ENCODE results near the gene RAB11FIP4.

RAB11FIP4 gene

DNA sequence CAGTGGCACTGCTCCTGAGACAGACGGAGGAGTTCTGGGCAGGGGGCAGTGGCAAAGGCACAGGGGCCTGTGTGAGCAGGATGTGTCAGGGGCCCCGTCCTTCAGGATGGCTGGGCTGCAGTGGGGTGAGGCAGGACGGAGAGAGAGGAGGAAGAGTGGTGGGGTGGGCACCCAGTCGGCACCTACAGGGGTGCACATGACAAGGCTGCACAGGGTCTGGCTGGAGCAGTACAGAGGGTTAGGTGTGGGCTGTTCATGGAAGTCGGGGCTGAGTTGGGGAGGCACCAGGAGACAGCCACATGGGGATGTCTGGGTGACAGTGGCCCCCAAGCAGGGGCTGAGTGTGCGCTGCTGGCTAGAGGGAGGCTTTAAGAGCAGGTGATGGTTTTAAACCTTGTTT is 106.0 kb downstream of the RAB11FIP4 start:
- DNase-seq (ENCODE audit: low read depth in 4 of 4, low spot score in 1 of 4), result no peak

DNA sequence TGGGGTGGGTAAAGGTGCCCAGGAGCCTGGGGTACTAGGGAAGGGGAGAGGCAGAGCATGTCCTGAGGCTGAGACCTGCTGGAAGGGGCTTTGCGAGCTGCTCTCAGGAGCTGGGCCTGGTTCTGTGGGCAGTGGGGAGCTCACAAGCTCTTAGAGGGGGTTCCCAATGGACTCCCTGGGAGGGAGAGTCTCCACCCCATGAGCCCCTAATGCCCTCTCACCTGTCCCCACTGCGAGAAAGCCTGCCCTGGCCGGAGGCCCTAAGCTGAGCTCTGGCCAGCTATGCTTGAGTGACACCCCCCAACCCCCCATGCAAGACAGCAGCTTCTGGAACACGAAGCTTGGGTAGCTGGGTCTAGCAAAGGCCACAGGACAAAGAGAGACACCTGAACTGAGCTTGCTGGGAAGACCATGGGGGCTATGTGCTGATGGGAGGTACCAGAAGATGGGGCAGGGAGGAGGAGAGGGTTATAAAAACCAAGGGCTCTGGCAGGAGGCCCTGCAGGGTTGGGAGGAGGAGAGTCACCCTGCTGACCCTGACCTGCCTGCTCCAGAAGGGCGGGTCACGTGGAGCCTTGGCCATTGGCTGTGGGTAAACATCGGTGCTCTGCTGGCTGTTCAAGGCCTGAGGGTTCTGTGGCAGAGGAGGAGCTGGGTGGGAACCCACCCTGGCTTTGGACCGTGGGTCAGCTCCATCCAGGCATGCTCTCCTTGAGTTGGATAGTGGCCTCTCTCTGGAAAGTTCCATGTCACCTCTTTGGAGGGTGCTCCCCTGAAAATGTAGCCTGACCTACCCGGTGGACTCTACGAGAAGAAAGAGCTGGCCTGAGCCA is 106.7 kb downstream of the RAB11FIP4 start:
- no peak for DNase-seq (ENCODE audit: low read depth in 4 of 4, low spot score in 1 of 4)

DNA sequence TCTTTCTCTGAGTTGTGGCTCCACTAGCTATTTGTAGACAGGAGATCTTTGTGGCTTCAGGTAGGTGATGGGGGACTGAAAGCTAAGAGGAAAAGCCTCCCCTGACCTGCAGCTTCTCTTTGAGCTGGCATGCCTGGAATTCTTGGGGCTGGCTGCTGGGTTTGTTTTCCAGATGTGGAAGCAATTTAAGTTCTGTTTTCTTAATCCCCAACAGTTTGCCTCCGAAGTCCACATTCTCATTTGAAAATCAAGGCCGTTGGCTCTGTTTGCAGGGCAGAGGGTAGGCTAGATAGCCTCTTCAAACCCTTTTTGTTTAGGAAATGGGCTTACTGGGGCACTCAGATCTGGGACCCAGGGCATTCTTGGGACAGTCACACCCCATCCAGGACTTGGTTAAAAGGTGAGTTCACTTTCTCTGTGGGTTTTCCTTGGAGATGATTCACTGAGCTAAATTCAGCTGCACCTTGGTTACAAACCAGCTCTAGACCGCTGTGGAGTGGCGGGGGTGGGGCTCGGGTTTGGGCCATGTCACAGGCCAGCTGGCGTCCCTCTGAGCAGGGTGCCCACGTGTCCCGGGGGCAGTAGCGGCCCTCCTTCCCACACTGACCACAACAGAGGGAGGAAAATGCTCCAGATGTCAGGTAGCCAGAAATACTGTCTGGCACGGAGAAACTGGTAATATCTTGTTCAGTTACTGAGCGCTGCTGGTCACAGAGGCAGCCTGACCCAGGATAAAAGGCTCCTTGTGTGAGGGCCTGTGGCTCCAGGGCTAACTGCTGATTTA is 108.5 kb downstream of the RAB11FIP4 start:
- DNase-seq (ENCODE audit: low read depth in 4 of 4, low spot score in 1 of 4), result no peak

DNA sequence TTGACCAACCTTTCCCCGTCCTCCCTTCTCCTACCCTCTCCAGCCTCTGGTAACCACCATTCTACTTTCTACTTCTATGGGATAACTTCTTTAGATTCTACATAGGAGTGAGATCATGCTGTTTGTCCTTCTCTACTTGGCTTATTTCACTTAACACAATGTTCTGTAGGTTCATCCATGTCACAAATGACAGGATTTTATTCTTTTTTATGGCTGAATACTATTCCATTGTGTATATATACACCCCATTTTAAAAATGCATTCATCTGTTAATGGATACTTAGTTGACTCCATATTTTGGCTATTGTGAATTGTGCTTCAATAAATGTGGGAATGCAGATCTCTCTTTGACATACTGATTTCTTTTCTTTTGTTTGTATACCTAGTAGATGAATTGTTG is 115.0 kb downstream of the RAB11FIP4 start:
- no peak for DNase-seq (ENCODE audit: low read depth in 4 of 4, low spot score in 1 of 4)

DNA sequence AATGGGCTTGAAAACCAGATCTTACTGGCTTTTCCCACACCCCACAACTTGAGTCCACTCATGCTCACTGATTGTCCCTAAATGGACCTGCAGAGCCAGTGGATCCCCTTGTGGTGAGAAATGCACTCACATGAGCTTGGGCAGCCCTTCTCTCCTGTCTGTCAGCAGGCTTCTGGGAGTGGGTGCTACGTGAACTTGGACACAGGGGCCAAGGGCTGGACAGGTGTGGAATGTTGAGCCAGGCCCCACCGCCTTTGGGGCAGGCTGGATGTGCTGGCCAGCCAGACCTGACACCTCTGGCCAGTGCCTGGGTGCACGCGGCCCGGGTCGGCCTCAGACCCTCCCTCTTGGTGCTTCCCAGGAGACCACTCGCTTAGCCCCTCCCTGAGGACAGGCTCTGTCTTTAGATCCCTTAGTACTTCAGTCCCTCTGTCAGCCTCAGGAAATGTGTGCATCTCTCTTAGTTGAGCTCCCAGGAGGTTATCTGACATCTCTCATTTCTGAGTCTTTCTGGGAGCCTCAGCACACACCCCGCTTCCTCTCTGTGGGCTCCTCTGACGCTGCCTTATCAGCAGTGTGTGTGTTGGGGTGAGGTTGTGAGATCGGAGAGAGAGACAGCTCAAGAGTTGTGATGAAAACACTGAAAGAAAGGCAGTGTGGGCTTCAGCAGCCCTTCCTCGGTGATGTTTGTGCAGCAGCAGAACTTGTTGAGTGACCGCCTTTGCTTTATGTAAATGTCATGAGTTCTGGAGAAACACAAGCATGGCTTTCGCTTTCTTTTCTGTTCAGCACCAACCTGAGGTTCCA is 117.0 kb downstream of the RAB11FIP4 start:
- DNase-seq (ENCODE audit: low read depth in 4 of 4, low spot score in 1 of 4), result no peak

DNA sequence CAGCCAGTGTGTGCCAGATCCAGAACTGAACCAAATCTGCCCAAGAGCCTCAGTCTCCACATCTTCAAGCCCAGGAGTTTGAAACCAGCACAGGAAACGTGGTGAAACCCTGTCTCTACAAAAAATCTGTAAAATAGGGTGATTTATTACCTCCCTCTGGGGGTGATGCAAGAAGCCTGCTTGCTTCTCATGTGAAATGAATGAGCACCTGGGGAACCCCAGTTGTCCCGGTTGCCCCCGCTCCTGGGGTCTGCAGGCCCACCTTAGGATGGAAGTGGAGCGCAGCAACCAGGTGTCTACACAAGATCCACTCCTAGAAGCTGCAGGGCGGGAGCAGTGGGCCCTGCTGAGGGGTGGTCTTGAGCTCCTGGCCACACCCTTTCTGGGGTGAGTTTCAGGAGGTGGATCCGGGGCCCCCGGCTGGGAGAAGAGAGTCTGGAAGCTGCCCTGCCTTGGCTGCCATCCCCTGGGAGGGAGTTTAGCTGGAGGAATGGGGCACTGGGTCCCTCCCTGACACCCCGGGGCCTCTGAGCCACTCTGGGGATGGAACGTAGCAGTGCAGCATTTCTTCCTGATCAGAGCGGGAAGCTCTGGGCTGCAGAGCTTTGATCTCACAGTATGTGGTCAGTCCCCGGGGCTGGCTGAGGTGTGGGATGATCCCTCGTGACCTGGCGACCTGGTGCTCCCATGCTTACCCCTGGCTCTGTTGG is 117.8 kb downstream of the RAB11FIP4 start:
- no peak for DNase-seq (ENCODE audit: low read depth in 4 of 4, low spot score in 1 of 4)

DNA sequence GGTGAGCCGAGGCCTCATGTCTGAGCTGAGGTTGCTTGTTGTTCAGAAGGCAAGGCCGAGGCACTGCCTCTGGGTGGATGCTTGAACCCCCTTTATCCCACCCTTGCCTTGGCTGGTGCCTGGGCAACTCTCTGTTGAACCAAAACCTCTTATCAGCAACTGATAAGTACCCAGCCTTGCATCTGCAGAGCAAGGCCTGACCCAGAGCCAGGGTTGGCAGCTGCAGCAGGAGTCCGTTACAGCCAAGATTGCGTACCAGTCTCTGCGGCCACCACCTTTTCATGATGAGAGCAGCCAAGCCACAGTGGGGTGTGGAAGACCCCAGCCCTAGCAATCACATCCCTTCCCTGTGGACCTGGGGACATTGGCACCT is 118.3 kb downstream of the RAB11FIP4 start:
- DNase-seq (ENCODE audit: low read depth in 4 of 4, low spot score in 1 of 4), result no peak

DNA sequence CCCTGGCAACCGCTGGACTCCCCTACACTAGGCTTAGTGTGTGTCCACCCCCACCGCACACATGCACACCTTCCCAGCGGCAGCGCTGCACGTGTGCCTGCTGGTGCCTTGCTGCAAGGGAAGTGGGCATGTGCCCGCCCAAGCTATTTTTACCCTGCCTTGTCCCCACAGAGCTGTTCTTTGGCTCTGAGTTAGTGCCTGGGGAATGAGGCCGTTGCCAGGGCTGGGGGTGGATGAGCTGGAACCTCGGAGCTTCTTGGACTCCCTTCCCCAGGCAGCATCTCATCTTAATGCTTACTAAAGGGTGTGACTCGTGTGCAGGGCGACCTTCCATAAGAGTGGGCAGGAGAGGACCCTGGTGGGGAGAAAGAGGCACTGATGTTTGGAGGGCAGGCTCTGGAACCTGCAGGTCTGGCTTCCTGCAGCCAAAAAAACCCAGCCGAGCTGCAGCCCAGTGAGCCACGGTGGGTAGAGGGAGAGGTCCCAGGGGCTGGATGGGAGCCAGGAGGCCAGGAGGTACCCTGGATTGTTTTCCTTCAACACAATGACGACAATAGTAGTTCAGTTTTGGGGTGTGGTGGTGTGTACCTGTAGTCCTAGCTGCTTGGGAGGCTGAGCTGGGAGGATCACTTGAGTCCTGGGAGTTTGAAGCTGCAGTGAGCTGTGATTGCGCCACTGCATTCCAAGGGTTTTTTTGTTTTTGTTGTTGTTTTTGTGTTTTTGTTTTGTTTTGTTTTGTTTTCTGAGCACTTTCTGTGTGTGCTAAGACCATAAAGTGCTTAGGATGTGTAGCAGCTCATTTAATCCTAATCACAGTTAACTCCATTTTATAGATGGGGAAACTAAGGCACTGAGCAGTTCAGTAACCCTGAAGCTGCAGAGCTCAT is 119.1 kb downstream of the RAB11FIP4 start:
- no peak for DNase-seq (ENCODE audit: low read depth in 4 of 4, low spot score in 1 of 4)

DNA sequence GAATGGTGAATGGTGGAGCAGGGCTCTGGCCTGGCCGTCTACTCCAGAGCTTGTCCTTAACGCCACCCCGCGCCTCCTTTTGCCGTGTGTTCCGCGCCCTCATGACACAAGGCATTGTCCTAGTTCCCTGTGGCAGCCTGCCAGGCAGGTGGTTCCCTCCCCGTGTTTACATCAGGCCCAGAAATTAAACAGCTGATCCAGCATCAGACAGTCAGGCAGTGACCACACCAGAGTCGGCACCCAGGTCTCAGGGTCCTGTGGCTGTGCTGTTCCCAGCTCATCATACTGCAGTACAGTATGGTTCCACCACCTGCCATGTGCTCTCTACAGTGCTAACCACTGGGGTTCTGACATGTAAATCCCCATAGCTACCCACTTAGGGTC is 119.7 kb downstream of the RAB11FIP4 start:
- DNase-seq (ENCODE audit: low read depth in 4 of 4, low spot score in 1 of 4), result no peak

DNA sequence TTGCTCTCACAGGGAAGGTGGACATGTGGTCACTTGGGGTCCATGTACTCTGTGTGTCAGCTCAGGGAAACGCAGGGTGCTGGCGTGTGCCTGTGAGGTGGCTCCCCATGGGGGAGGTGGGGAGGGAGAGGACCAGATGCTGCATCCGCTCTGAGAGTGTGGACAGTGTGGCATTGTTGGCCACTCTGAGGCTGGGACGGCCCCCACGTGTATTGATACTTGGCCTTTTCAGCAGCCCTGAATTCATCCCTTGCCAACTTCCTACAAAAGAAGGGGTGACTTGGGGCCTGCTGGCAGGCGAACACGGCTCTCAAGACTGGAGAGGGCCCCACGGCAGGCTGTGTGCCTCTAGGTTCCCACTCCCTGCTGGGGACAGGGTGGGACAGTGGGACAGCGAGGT is 120.1 kb downstream of the RAB11FIP4 start:
- DNase-seq (ENCODE audit: low read depth in 4 of 4, low spot score in 1 of 4), result no peak

DNA sequence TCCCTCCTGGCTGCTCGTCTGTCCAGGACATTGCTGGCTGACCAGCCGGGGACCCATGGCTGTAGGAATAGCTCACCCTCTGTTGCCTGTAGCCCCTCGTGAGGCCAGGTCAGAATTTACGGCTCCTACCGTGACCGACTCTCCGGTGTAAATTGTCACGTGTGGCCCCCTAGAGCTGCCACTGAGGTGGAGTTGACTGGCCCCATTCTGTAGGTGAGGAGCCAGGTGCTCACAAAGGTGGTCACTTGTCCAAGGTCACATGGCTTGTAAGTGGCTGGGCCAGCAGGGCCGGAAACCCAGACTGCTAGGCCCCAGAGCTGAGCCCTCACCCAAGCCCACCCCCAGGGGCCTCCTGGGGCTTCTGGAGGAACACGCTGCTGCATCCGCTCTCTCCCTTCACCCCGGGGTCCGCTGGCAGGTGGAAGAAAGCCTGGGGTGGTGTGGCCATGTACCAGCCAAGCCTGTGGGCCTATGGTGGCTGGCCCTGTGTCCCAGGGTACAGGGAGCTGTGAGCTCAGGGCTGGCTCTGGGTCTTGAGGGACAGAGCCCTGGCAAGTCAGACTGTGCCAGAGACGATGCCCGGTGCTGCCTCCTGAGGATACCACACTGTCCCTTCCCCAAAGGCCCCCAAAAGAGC is 120.7 kb downstream of the RAB11FIP4 start:
- DNase-seq (ENCODE audit: low read depth in 4 of 4, low spot score in 1 of 4), result no peak

DNA sequence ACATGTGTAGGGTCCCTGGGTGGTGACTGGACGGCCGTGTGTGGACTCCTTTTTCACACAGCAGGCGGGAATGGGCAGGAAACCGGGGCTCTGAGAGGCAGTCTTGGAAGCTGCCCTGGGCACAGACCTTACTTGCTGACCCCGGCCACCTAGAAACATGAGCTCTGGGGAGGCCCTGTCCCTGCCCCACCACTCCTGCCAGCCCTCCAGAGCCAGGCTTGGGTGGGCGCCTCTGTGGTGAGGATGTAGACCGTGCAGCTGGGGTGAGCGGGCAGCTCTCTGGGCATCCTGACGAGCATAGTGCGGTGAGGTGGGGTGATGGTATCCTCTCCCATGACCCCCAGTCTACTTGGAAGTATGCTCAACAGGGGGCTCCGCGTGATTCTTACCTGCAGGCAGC is 121.3 kb downstream of the RAB11FIP4 start:
- no peak for DNase-seq (ENCODE audit: low read depth in 4 of 4, low spot score in 1 of 4)

DNA sequence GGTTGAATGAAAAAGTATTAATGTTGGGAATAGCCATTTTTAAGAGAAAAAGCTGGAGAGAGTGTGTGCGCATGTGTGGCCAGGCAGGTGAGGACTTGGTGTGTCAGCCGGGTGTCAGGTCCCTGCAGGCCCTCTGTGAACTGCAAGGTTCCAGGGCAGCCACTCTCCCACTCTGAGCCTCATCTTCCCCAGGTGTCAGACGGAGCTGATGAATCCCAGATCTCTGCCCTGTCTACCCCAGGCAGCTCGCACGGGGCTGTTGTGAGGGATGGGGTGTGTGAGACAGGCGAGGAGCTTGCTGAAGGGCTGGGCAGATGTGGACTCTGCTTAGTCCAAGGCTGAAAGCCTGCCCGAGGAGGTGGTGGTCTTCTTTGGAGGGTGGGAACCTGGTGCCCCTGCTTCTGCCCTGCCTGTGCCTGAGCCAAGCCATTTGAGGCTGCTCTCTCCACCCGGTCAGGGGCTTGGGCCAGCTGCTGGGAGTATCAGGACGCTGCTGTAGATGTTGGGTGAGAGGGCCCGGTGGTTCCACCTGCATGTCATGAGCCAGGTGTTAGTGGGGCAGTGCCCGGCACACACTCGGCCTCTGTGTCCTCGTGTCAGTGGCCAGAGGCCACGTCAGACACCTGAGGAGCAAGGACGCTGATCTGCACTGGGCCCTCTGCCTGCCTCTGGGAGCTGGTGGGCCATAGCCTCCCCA is 122.4 kb downstream of the RAB11FIP4 start:
- DNase-seq (ENCODE audit: low read depth in 4 of 4, low spot score in 1 of 4), result no peak

DNA sequence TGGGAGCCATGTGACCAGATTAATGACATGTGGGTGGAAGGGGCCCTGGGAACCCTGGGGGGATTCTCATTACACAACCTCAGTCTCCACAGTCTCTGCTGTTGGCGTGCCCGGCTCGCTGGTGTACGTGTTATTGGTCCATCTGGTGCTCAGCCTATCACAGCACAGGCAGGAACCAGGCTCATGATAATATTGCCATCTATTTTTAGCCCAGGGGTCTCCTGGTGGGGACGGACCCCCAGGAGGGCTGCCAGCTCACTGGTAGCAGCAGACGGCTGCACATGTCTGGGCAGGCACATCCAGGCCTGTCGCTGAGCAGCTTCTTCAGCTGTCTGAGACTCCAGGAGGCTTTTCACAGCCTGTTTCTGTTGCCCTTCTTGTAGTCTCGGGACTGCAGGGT is 123.8 kb downstream of the RAB11FIP4 start:
- DNase-seq (ENCODE audit: low read depth in 4 of 4, low spot score in 1 of 4), result no peak

DNA sequence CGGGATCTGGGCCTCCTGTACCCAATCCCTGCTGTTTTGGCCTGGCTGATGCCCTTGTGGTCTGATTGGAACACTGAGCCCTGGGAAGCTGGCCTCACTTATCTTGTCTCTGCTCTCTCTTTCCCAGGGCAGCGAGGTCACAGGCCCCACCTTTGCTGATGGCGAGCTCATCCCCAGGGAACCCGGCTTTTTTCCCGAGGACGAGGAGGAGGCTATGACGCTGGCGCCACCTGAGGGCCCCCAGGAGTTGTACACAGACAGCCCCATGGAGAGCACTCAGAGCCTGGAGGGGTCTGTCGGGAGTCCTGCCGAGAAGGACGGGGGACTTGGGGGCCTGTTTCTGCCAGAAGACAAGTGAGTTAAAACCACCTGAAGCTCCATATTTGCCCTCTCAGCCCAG is 126.0 kb downstream of the RAB11FIP4 start:
- DNase-seq (ENCODE audit: low read depth in 4 of 4, low spot score in 1 of 4), result no peak

DNA sequence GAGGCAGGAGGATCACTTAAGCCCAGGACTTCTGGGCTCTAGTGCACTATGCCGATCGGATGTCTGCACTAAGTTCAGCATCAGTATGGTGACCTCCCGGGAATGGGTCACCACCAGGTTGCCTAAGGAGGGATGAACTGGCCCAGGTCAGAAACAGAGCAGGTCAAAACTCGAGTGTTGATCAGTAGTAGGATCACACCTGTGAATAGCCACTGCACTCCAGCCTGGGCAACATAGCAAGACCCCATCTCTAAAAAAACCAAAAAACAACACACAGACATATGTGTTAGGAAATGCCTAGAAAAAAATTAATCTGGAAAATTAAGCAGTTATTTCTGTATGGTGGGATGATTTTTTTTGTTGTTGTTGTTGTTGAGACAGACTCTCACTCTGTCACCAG is 127.0 kb downstream of the RAB11FIP4 start:
- DNase-seq (ENCODE audit: low read depth in 4 of 4, low spot score in 1 of 4), result no peak

DNA sequence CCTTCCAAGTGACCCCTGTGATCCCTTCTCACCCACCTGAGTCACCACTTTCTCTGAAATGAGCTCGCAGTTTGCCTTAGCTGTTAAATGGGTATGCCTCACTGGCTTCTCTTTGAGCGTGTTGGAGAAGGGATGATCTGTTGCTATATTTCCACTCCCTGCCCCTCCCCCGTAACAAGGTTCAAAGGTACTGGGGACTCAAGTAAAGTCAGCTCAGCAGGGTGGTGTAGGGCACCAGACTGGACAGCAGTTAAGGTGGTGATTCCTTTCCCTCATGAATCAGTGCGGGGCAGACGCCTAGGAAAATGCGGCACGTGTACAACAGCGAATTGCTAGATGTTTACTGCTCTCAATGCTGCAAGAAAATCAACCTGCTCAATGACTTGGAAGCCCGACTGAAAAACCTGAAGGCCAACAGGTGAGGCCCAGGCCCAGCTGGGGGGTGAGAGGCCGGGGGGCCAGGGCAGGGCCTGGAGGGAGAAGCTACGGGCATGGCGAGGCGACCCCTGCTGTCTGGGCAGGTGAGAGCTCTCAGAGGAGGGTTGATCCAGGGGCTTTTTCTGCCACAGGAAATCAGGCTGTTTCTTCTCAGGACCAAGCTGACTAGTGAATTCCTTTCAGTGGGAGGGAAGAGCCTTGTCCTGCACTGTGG is 130.3 kb downstream of the RAB11FIP4 start:
- DNase-seq (ENCODE audit: low read depth in 4 of 4, low spot score in 1 of 4), result no peak

DNA sequence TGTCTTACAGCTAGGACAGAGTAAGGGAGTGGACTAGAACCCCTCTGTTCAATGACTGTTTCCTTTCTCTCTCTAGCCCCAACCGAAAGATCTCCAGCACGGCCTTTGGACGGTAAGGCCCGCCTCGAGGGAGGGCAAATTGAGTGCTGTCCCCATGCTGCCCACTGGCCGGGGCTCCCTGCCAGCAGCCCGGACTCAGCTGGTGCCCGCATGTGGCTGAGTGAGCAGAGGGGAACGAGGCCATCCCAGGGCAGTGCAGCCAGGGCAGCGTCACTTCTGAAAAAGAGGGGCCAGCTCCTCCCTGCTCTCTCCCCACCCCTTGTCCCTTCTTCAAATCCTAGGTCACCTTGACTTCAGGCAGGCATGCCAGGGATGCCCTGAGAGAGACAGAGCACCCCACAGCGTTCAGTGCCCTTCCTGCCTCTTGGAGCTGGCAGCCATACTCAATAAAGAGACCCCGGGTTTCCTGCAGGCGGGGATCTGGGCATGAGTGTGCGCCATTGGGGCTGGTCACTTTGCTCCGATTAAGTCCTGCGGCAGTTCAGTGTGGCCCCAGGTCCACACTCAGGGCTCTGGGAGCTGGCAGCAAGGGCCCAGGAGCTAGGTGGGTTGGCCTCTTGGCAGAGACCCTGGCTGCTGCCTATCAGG is 130.9 kb downstream of the RAB11FIP4 start:
- no peak for DNase-seq (ENCODE audit: low read depth in 4 of 4, low spot score in 1 of 4)

All from stimulated activated CD4-positive, alpha-beta T cell treated with anti-CD3 and anti-CD28 coated beads, Interleukin-1b, Interleukin-23, amount 100 ng/mL, for 24 hours (primary cell).